Liver (tissue), 9 donors: Measurements from ENCODE around the gene NNT. TPM values are rescaled to one million over a fixed set of nuclear protein-coding genes. Genes with fewer than 3 reads are reported as not detected.

Experiments
- DNase-seq: peaks from one replicate; pipeline ENCODE4 v3.0.0-alpha.2; 2017; ENCODE audit warnings: low spot score
- H3K27ac ChIP-seq, 2 donors: one replicate each; pipeline ENCODE4 v1.7.0; 2013; ENCODE audit warnings: inconsistent platforms in 2 of 2, low read length in 2 of 2, control low read depth in 1 of 2, low read depth in 1 of 2, mild to moderate bottlenecking in 1 of 2
- H3K27me3 ChIP-seq, 4 donors: one replicate each; pipeline versions ENCODE4 v1.6.1 to v1.7.0; 2013; ENCODE audit warnings: low read length in 3 of 4, inconsistent platforms in 1 of 4, mild to moderate bottlenecking in 1 of 4, moderate library complexity in 1 of 4; ENCODE audit not compliant: control insufficient read depth in 4 of 4, insufficient read depth in 4 of 4
- H3K36me3 ChIP-seq, 4 donors: one replicate each; pipeline versions ENCODE4 v1.6.1 to v1.7.0; 2013; ENCODE audit warnings: low read length in 3 of 4, mild to moderate bottlenecking in 3 of 4, low read depth in 1 of 4, moderate library complexity in 1 of 4; ENCODE audit not compliant: control insufficient read depth in 4 of 4, insufficient read depth in 3 of 4
- H3K4me1 ChIP-seq, 4 donors: one replicate each; pipeline versions ENCODE4 v1.6.1 to v1.7.0; 2013; ENCODE audit warnings: low read length in 3 of 4, mild to moderate bottlenecking in 3 of 4, moderate library complexity in 1 of 4; ENCODE audit not compliant: control insufficient read depth in 4 of 4, insufficient read depth in 4 of 4
- H3K4me3 ChIP-seq, 3 donors: one replicate each; pipeline versions ENCODE4 v1.6.1 to v1.7.0; 2013; ENCODE audit warnings: low read length in 3 of 3, control low read depth in 1 of 3, low read depth in 1 of 3, mild to moderate bottlenecking in 1 of 3
- H3K9ac ChIP-seq, 2 donors: one replicate each; pipeline ENCODE4 v1.7.0; 2013; ENCODE audit warnings: low read length in 2 of 2, mild to moderate bottlenecking in 2 of 2, moderate library complexity in 2 of 2, control low read depth in 1 of 2, low read depth in 1 of 2
- H3K9me3 ChIP-seq, 4 donors: one replicate each; pipeline versions ENCODE4 v1.6.1 to v1.7.0; 2013; ENCODE audit warnings: low read length in 3 of 4; ENCODE audit not compliant: control insufficient read depth in 4 of 4
- ATF3 ChIP-seq: IDR thresholded peaks from 2 replicates; pipeline ENCODE4 v1.6.1; 2016; ENCODE audit warnings: antibody characterized with exemption
- CTCF ChIP-seq: fragments of 150-350 bp; IDR thresholded peaks from 2 replicates; pipeline ENCODE4 v1.5.1; 2017; ENCODE audit warnings: improper control_type of control experiment, low read depth, low read length; ENCODE audit not compliant: missing input control
- EGR1 ChIP-seq, 2 donors: IDR thresholded peaks; 2 replicates each; pipeline ENCODE4 v1.6.1; 2016 to 2018; ENCODE audit warnings: antibody characterized with exemption in 2 of 2, low read depth in 2 of 2
- FOXA1 ChIP-seq: IDR thresholded peaks from 2 replicates; pipeline ENCODE4 v1.6.1; 2016; ENCODE audit warnings: antibody characterized with exemption
- FOXA2 ChIP-seq: IDR thresholded peaks from 2 replicates; pipeline ENCODE4 v1.6.1; 2016; ENCODE audit warnings: antibody characterized with exemption
- GABPA ChIP-seq, 2 donors: IDR thresholded peaks in 1 of 2; conservative IDR thresholded peaks in 1 of 2; 2 replicates each; pipeline ENCODE4 v1.6.1; 2016; ENCODE audit warnings: antibody characterized with exemption in 2 of 2, mild to moderate bottlenecking in 1 of 2, moderate library complexity in 1 of 2
- HNF4A ChIP-seq, 2 donors: conservative IDR thresholded peaks; 2 replicates each; pipeline ENCODE4 v1.6.1; 2016; ENCODE audit warnings: antibody characterized with exemption in 2 of 2, mild to moderate bottlenecking in 2 of 2
- HNF4G ChIP-seq: IDR thresholded peaks from 2 replicates; pipeline ENCODE4 v1.6.1; 2016; ENCODE audit warnings: antibody characterized with exemption
- JUND ChIP-seq, 2 donors: IDR thresholded peaks; 2 replicates each; pipeline ENCODE4 v1.6.1; 2016; ENCODE audit warnings: antibody characterized with exemption in 2 of 2
- MAX ChIP-seq: IDR thresholded peaks from 2 replicates; pipeline ENCODE4 v1.6.1; 2016; ENCODE audit warnings: antibody characterized with exemption
- NR2F2 ChIP-seq: IDR thresholded peaks from 2 replicates; pipeline ENCODE4 v1.6.1; 2016; ENCODE audit warnings: antibody characterized with exemption
- RAD21 ChIP-seq, 2 donors: IDR thresholded peaks; 2 replicates each; pipeline ENCODE4 v1.6.1; 2016; ENCODE audit warnings: antibody characterized with exemption in 2 of 2, mild to moderate bottlenecking in 2 of 2
- REST ChIP-seq: IDR thresholded peaks from 2 replicates; pipeline ENCODE4 v1.6.1; 2016; ENCODE audit warnings: antibody characterized with exemption, mild to moderate bottlenecking
- RXRA ChIP-seq, 2 donors: IDR thresholded peaks; 2 replicates each; pipeline ENCODE4 v1.6.1; 2017 to 2018; ENCODE audit warnings: antibody characterized with exemption in 2 of 2, mild to moderate bottlenecking in 1 of 2
- SP1 ChIP-seq: IDR thresholded peaks from 2 replicates; pipeline ENCODE4 v1.6.1; 2018; ENCODE audit warnings: antibody characterized with exemption, mild to moderate bottlenecking
- TAF1 ChIP-seq: conservative IDR thresholded peaks from 2 replicates; pipeline ENCODE4 v1.6.1; 2016; ENCODE audit warnings: antibody characterized with exemption, mild to moderate bottlenecking
- YY1 ChIP-seq: IDR thresholded peaks from 2 replicates; pipeline ENCODE4 v1.6.1; 2016; ENCODE audit warnings: antibody characterized with exemption, mild to moderate bottlenecking
- ZBTB33 ChIP-seq: IDR thresholded peaks from 2 replicates; pipeline ENCODE4 v1.6.1; 2016; ENCODE audit warnings: antibody characterized with exemption
- WGBS: extraction: QIAGEN DNeasy Blood & Tissue Kit; methylation state at CpG from one replicate; pipeline ENCODE4 v1.1.7; 2013; 5-methylcytosine and 5-hydroxymethylcytosine counted together
- polyA plus RNA-seq, 2 donors: library from polyadenylated mRNA; stranded (reverse) in 1 of 2; unstranded in 1 of 2; fragments of 200-250 nt in 1 of 2; fragments of >200 nt in 1 of 2; fragmentation: Nextera tagmentation in 1 of 2; extraction: Ambion mirVana in 1 of 2; gene quantifications; one replicate each; pipeline versions ENCODE4 v1.2.1 to v1.2.3, GENCODE V29; 2013 to 2015
- total RNA-seq, 2 donors: library from RNA; depleted of rRNA; stranded (reverse); fragments of >200 nt; gene quantifications; one replicate each; pipeline ENCODE4 v1.2.3, GENCODE V29; 2014
- donor health status: healthy.
- donor health status: healthy.
- donor health status: healthy.
- donor health status: healthy.
- donor health status: healthy.

The NNT gene
- total and polyA plus RNA-seq, 4 donors = 45.4 to 154 (median 89.2) TPM

- H3K27ac ChIP-seq = peak overlapping the region; percentile 88 to 90
- H3K36me3 ChIP-seq = peaks cover 0 to 7% (median 6%) of the 10 kb centered on the region in 4 donors
- no peaks in the 10 kb centered on the region for H3K9me3 ChIP-seq
- 73% methylated on average over 4 of the region's 4 CpGs for WGBS
- no peaks in the 10 kb centered on the region for H3K27me3 ChIP-seq
- peaks cover 7 to 29% (median 15%) of the 10 kb centered on the region in 4 donors for H3K4me1 ChIP-seq
- TF ChIP-seq SP1 (no peak), JUND (IDR thresholded peaks at IDR 0.05) (no peak), EGR1 (IDR thresholded peaks at IDR 0.05; ENCODE audit: low read depth in 2 of 2) (no peak), YY1 (no peak), FOXA2 (no peak), HNF4A (conservative IDR thresholded peaks at IDR 0.05) (no peak), NR2F2 (no peak), MAX (no peak), HNF4G (no peak), ATF3 (no peak), RXRA (IDR thresholded peaks at IDR 0.05) (no peak), FOXA1 (no peak), ZBTB33 (no peak), TAF1 (no peak), CTCF (no peak), GABPA (IDR thresholded peaks at IDR 0.05 in 1 of 2, conservative IDR thresholded peaks at IDR 0.05 in 1 of 2) (no peak), RAD21 (IDR thresholded peaks at IDR 0.05) (no peak), REST (no peak)
- DNase-seq = no peak
- peak overlapping the region in 1 of 3 donors; percentile 81 for H3K4me3 ChIP-seq
- H3K9ac ChIP-seq = peak overlapping the region in 1 of 2 donors; percentile 40
These were observed 1.7 kb downstream of the NNT start for GRCh38 chr5:43604699-43605098.
